Measurements from ENCODE around the gene FNBP1. TPM values are rescaled to one million over a fixed set of nuclear protein-coding genes. Genes with fewer than 3 reads are reported as not detected.

Gene FNBP1
- total and polyA plus RNA-seq, 2 experiments from 2014 or later: 26.6 to 28.8 TPM

DNA sequence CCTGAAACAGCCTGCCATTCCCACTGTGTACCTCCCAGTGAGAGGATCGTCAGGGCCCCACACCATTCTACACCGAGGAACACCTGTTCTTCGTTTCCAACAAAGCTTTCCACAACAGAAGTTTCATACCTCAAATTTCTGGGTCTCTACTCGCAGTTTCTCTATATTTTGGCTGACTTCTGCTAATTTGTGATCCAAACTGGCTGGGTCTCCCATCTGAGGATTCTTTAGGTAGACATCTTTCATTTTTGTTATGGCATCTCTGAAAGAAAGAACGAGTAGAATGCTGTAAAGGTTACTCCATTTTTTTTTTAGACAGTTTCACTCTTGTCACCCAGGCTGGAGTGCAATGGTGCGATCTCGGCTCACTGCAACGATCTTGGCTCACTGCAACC lies 140.3 kb downstream of the FNBP1 start (continued):
- TF ChIP-seq, protein P1, sequence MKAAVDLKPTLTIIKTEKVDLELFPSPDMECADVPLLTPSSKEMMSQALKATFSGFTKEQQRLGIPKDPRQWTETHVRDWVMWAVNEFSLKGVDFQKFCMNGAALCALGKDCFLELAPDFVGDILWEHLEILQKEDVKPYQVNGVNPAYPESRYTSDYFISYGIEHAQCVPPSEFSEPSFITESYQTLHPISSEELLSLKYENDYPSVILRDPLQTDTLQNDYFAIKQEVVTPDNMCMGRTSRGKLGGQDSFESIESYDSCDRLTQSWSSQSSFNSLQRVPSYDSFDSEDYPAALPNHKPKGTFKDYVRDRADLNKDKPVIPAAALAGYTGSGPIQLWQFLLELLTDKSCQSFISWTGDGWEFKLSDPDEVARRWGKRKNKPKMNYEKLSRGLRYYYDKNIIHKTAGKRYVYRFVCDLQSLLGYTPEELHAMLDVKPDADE (IDR thresholded peaks at IDR 0.05): no peak
- no peak for TF ChIP-seq EZH2 (IDR thresholded peaks at IDR 0.05; ENCODE audit: low read depth, unreplicated experiment)
- TF ChIP-seq STAT1 (IDR thresholded peaks at IDR 0.05; ENCODE audit: unreplicated experiment): no peak
- no peak for TF ChIP-seq REST (IDR thresholded peaks at IDR 0.05; ENCODE audit: unreplicated experiment)
- TF ChIP-seq CTCF (conservative IDR thresholded peaks at IDR 0.05; ENCODE audit: low read depth in 2 of 2): no peak

GRCh38 chr9:129901993-129902739 lies 140.8 kb downstream of the FNBP1 start:
- DNase-seq (ENCODE audit: low spot score) (no peak), ATAC-seq (no peak)
- Histone ChIP-seq H3F3A (replicated peaks; ENCODE audit: low read depth) (no peaks in the 10 kb centered on the region), H3K79me2 (replicated peaks; ENCODE audit: insufficient read depth) (no peaks in the 10 kb centered on the region), H3K27ac (ENCODE audit: low read depth) (no peak overlapping the region), H3K27me3 (ENCODE audit: insufficient read depth) (no peaks in the 10 kb centered on the region), H4K20me1 (replicated peaks; ENCODE audit: insufficient read depth) (no peaks in the 10 kb centered on the region), H3K9me2 (ENCODE audit: insufficient read depth) (no peaks in the 10 kb centered on the region), H3K4me2 (no peak overlapping the region), H3K4me1 (ENCODE audit: insufficient read depth) (no peaks in the 10 kb centered on the region), H2AFZ (no peak overlapping the region), H3K4me3 (no peak overlapping the region), H3K36me3 (ENCODE audit: insufficient read depth) (peaks cover 8% of the 10 kb centered on the region)
- H3K4me1 Mint-ChIP-seq: peaks cover 5% of the 10 kb centered on the region; the same call in 2 of the 3 replicates
- H3K27me3 Mint-ChIP-seq (ENCODE audit: insufficient read depth, low read depth, poor library complexity): peaks cover 11% of the 10 kb centered on the region
- H3K4me3 Mint-ChIP-seq: no peak overlapping the region
- peaks cover 37% of the 10 kb centered on the region for H3K36me3 Mint-ChIP-seq (ENCODE audit: low read depth)
- no peaks in the 10 kb centered on the region; the same call in 2 of the 3 replicates for H3K9me3 Mint-ChIP-seq
- no peak overlapping the region for H3K27ac Mint-ChIP-seq
- TF ChIP-seq JUNB (IDR thresholded peaks at IDR 0.05; ENCODE audit: unreplicated experiment) (no peak), EZH2phosphoT487 (IDR thresholded peaks at IDR 0.05; ENCODE audit: unreplicated experiment) (no peak), CTCF (conservative IDR thresholded peaks at IDR 0.05; ENCODE audit: low read depth in 2 of 2) (no peak), EZH2 (IDR thresholded peaks at IDR 0.05; ENCODE audit: low read depth, unreplicated experiment) (no peak), REST (IDR thresholded peaks at IDR 0.05; ENCODE audit: unreplicated experiment) (no peak)
- TF ChIP-seq, protein P1 (IDR thresholded peaks at IDR 0.05): no peak
